NCI-H2107 treated with DMSO at 0.1 percent for 48 hours (cell line): ENCODE data around the gene DTNA.
"Not testable (repeated sequence)": the region's sequence is repeated elsewhere in the genome, so short reads cannot be mapped to it uniquely, and the experiment has no call there.

Experiments used
- DNase-seq: peaks from one replicate; lab custom pipeline; 2025; ENCODE audit not compliant: unreplicated experiment; lab: John Stamatoyannopoulos, UW

DTNA gene

GRCh38 chr18:34723143-34723542 lies 13.0 kb downstream of the DTNA start:
- no peak for DNase-seq

GRCh38 chr18:34725737-34726136 lies 15.6 kb downstream of the DTNA start:
- not testable (repeated sequence) for DNase-seq

GRCh38 chr18:34726286-34727004 lies 16.3 kb downstream of the DTNA start:
- DNase-seq: no peak

GRCh38 chr18:34729264-34729663 lies 19.2 kb downstream of the DTNA start:
- DNase-seq: no peak

- DNase-seq: no peak
These were observed 19.8 kb downstream of the DTNA start for GRCh38 chr18:34729740-34730355.

- DNase-seq: no peak
These were observed 20.7 kb downstream of the DTNA start for GRCh38 chr18:34730774-34731173.

- no peak for DNase-seq
These were observed 24.0 kb downstream of the DTNA start for GRCh38 chr18:34734056-34734455.

- not testable (repeated sequence) for DNase-seq
These were observed 24.4 kb downstream of the DTNA start for GRCh38 chr18:34734526-34734925.

- no peak for DNase-seq
These were observed 28.2 kb downstream of the DTNA start for GRCh38 chr18:34738175-34738894.

GRCh38 chr18:34740101-34740500 lies 30.0 kb downstream of the DTNA start:
- no peak for DNase-seq

GRCh38 chr18:34740724-34741123 lies 30.6 kb downstream of the DTNA start:
- DNase-seq: no peak

- no peak for DNase-seq
These were observed 31.3 kb downstream of the DTNA start for GRCh38 chr18:34741401-34741800.

- no peak for DNase-seq
These were observed 32.8 kb downstream of the DTNA start for GRCh38 chr18:34742891-34743341.

GRCh38 chr18:34744569-34744968 lies 34.5 kb downstream of the DTNA start:
- DNase-seq: no peak

GRCh38 chr18:34746614-34747013 lies 36.5 kb downstream of the DTNA start:
- DNase-seq: no peak

- DNase-seq: no peak
These were observed 39.6 kb downstream of the DTNA start for GRCh38 chr18:34749721-34750120.

- DNase-seq: no peak
These were observed 42.0 kb downstream of the DTNA start for GRCh38 chr18:34752056-34752455.

GRCh38 chr18:34754300-34754699 lies 44.2 kb downstream of the DTNA start:
- no peak for DNase-seq

GRCh38 chr18:34757666-34758065 lies 47.6 kb downstream of the DTNA start:
- no peak for DNase-seq

- no peak for DNase-seq
These were observed 48.4 kb downstream of the DTNA start for GRCh38 chr18:34758378-34758948.

GRCh38 chr18:34760444-34760843 lies 50.3 kb downstream of the DTNA start:
- DNase-seq: no peak

GRCh38 chr18:34764451-34764850 lies 54.4 kb downstream of the DTNA start:
- no peak for DNase-seq
